Caco-2 (cell line): ENCODE data around the gene CARS2. TPM values are rescaled to one million over a fixed set of nuclear protein-coding genes. Genes with fewer than 3 reads are reported as not detected.
A peak's percentile ranks its signal among the peaks of the same experiment; 100 is the strongest.
"Not testable (repeated sequence)": the region's sequence is repeated elsewhere in the genome, so short reads cannot be mapped to it uniquely, and the experiment has no call there.

Source experiments
- BruUV-seq: library from RNA; stranded (reverse); fragments of 400-500 nt; replicated peaks from 2 replicates; lab custom pipeline; 2021; lab: Mats Ljungman, UMichigan
- CTCF ChIA-PET: fragments of 300-600 bp; sonication (Branson Sonifier 250); formaldehyde crosslinking; loops from one replicate; lab custom pipeline; 2022; ENCODE audit warnings: antibody characterized with exemption; lab: Charles Lee
- POLR2A ChIA-PET: fragments of 300-600 bp; sonication (Branson Sonifier 250); formaldehyde crosslinking; loops from one replicate; lab custom pipeline; 2022; ENCODE audit warnings: antibody characterized with exemption; lab: Charles Lee
- DNase-seq, 2 experiments: peaks; one replicate each; pipeline versions ENCODE4 v3.0.0 to v3.0.0-alpha.2; 2020 to 2022
- H3K27me3 ChIP-seq: replicated peaks from 2 replicates; pipeline ENCODE4 v1.6.0; 2011; ENCODE audit warnings: low read length; ENCODE audit not compliant: control insufficient read depth, insufficient read depth
- H3K36me3 ChIP-seq: 2 replicates; pipeline ENCODE4 v1.5.1; 2011; ENCODE audit warnings: low read length; ENCODE audit not compliant: control insufficient read depth, insufficient read depth
- H3K4me1 ChIP-seq: fragments of 250-450 bp; sonication (Bioruptor Pico); 2 replicates; pipeline ENCODE4 v1.5.1; 2020; ENCODE audit warnings: mild to moderate bottlenecking
- H3K4me3 ChIP-seq: 2 replicates; pipeline ENCODE4 v1.5.1; 2011; ENCODE audit warnings: low read depth, mild to moderate bottlenecking, control low read depth, low read length
- H3K9me3 ChIP-seq: fragments of 250-450 bp; sonication (Bioruptor Pico); 2 replicates; pipeline ENCODE4 v1.5.1; 2020; ENCODE audit warnings: mild to moderate bottlenecking, moderate library complexity
- H3K27ac Mint-ChIP-seq: one replicate; pipeline ENCODE4 v1.8.0; 2022; ENCODE audit warnings: mixed read lengths; ENCODE audit not compliant: unreplicated experiment
- H3K27me3 Mint-ChIP-seq: one replicate; pipeline ENCODE4 v1.8.0; 2022; ENCODE audit warnings: mixed read lengths; ENCODE audit not compliant: insufficient read depth, unreplicated experiment
- H3K36me3 Mint-ChIP-seq: one replicate; pipeline ENCODE4 v1.8.0; 2022; ENCODE audit warnings: mild to moderate bottlenecking, mixed read lengths; ENCODE audit not compliant: insufficient read depth, unreplicated experiment
- H3K4me1 Mint-ChIP-seq: one replicate; pipeline ENCODE4 v1.8.0; 2022; ENCODE audit warnings: low read depth, mixed read lengths; ENCODE audit not compliant: unreplicated experiment
- H3K4me3 Mint-ChIP-seq: one replicate; pipeline ENCODE4 v1.8.0; 2022; ENCODE audit warnings: mild to moderate bottlenecking, moderate library complexity, mixed read lengths; ENCODE audit not compliant: unreplicated experiment
- H3K9me3 Mint-ChIP-seq: one replicate; pipeline ENCODE4 v1.8.0; 2022; ENCODE audit warnings: mixed read lengths; ENCODE audit not compliant: unreplicated experiment
- CTCF ChIP-seq, 2 experiments: fragments of 200-600 bp in 1 of 2; IDR thresholded peaks; 1 replicate in 1 of 2; 2 replicates in 1 of 2; pipeline versions ENCODE4 v1.5.1 to v1.8.0; 2011 to 2022; ENCODE audit warnings: antibody characterized with exemption in 1 of 2, control low read depth in 1 of 2, inconsistent platforms in 1 of 2, low read depth in 1 of 2, low read length in 1 of 2, mild to moderate bottlenecking in 1 of 2, moderate library complexity in 1 of 2; ENCODE audit not compliant: insufficient read depth in 1 of 2, severe bottlenecking in 1 of 2, unreplicated experiment in 1 of 2
- intact Hi-C: fragments of 100-400 bp; cut with micrococcal nuclease; formaldehyde crosslinking; loops from one replicate; pipeline ENCODE4 v1.10.0; 2022; ENCODE audit not compliant: unreplicated experiment
- total RNA-seq: library from RNA; stranded (reverse); gene quantifications from 2 replicates; pipeline ENCODE4 v1.2.3, GENCODE V29; 2022

CARS2 gene
- total RNA-seq, 1 experiment from 2014 or later: 63.1 TPM

- no TSS peak for BruUV-seq
- POLR2A ChIA-PET: no interaction called here
- H3K36me3 Mint-ChIP-seq: peaks cover 76% of the 10 kb centered on the region
Observed at GRCh38 chr13:110662091-110662490, 43.8 kb downstream of the CARS2 start.

GRCh38 chr13:110661256-110661655, 44.7 kb downstream of the CARS2 start:
- peaks cover 3% of the 10 kb centered on the region for H3K36me3 ChIP-seq

More at GRCh38 chr13:110662091-110662490, 43.8 kb downstream of the CARS2 start:
- H3K4me1 ChIP-seq: no peaks in the 10 kb centered on the region
- no peak overlapping the region for H3K27ac Mint-ChIP-seq
- TF ChIP-seq CTCF (IDR thresholded peaks at IDR 0.05; ENCODE audit: insufficient read depth in 1 of 2, low read depth in 1 of 2, low read length in 1 of 2, severe bottlenecking in 1 of 2, unreplicated experiment in 1 of 2): no peak
- H3K4me1 Mint-ChIP-seq: no peaks in the 10 kb centered on the region
- no peaks in the 10 kb centered on the region for H3K9me3 ChIP-seq
- no peak overlapping the region for H3K4me3 Mint-ChIP-seq
- intact Hi-C loops: no loop called here
- H3K9me3 Mint-ChIP-seq: peaks cover 10% of the 10 kb centered on the region
- no peaks in the 10 kb centered on the region for H3K27me3 Mint-ChIP-seq
- H3K36me3 ChIP-seq: peaks cover 3% of the 10 kb centered on the region
- no peaks in the 10 kb centered on the region for H3K27me3 ChIP-seq
- peak in 1 of 2 experiments; percentile 28 for DNase-seq
- no peak overlapping the region for H3K4me3 ChIP-seq
- CTCF ChIA-PET: no interaction called here

GRCh38 chr13:110658218-110658911, 47.6 kb downstream of the CARS2 start:
- H3K36me3 ChIP-seq, H3K27me3 ChIP-seq, DNase-seq, H3K27ac Mint-ChIP-seq, H3K4me1 Mint-ChIP-seq, H3K4me3 Mint-ChIP-seq, BruUV-seq, CTCF ChIA-PET, H3K9me3 ChIP-seq, POLR2A ChIA-PET, H3K9me3 Mint-ChIP-seq, intact Hi-C loops, H3K27me3 Mint-ChIP-seq, H3K4me1 ChIP-seq, H3K4me3 ChIP-seq: not testable (repeated sequence)
- peaks cover 81% of the 10 kb centered on the region for H3K36me3 Mint-ChIP-seq

More at GRCh38 chr13:110661256-110661655, 44.7 kb downstream of the CARS2 start:
- no peak for DNase-seq
- Mint-ChIP-seq H3K36me3 (peaks cover 77% of the 10 kb centered on the region), H3K4me1 (no peaks in the 10 kb centered on the region), H3K27me3 (no peaks in the 10 kb centered on the region), H3K4me3 (no peak overlapping the region), H3K9me3 (peaks cover 10% of the 10 kb centered on the region), H3K27ac (no peak overlapping the region)
- ChIA-PET CTCF (interaction anchor here (0.7 kb wide), 1 partner anchor 71 kb away, joined by 5 read pairs; no protein-coding TSS in a partner anchor), POLR2A (no interaction called here)
- no TSS peak for BruUV-seq
- Histone ChIP-seq H3K27me3 (no peaks in the 10 kb centered on the region), H3K4me1 (no peaks in the 10 kb centered on the region), H3K4me3 (no peak overlapping the region), H3K9me3 (no peaks in the 10 kb centered on the region)
- TF ChIP-seq CTCF (IDR thresholded peaks at IDR 0.05; ENCODE audit: insufficient read depth in 1 of 2, low read depth in 1 of 2, low read length in 1 of 2, severe bottlenecking in 1 of 2, unreplicated experiment in 1 of 2): no peak
- intact Hi-C loops: no loop called here
